Stimulated activated naive CD4-positive, alpha-beta T cell (primary cell): Measurements from ENCODE around the gene KCNJ14.
A peak's percentile ranks its signal among the peaks of the same experiment; 100 is the strongest.
"Not testable (repeated sequence)": the region's sequence is repeated elsewhere in the genome, so short reads cannot be mapped to it uniquely, and the experiment has no call there.

Experiments
- DNase-seq, 6 experiments: peaks; one replicate each; lab custom pipeline; 2025; lab: John Stamatoyannopoulos, UW

Gene KCNJ14

DNA sequence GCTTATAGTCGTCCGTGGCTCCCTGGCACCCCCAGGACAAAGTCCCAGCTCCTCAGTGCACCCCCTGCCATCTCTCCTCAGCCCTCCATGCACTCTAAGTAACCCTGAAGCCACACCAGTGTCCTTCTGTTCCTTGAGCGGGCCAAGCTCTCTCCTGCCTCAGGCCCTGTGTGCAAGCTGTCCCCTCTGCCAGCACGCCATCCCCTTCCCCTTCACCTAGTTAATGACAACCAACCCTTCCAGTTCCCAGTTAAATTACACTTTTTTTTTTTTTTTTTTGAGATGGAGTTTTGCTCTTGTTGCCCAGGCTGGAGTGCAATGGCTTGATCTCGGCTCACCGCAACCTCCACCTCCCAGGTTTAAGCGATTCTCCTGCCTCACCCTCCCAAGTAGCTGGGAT, 33.1 kb downstream of the KCNJ14 start:
- not testable (repeated sequence) for DNase-seq

DNA sequence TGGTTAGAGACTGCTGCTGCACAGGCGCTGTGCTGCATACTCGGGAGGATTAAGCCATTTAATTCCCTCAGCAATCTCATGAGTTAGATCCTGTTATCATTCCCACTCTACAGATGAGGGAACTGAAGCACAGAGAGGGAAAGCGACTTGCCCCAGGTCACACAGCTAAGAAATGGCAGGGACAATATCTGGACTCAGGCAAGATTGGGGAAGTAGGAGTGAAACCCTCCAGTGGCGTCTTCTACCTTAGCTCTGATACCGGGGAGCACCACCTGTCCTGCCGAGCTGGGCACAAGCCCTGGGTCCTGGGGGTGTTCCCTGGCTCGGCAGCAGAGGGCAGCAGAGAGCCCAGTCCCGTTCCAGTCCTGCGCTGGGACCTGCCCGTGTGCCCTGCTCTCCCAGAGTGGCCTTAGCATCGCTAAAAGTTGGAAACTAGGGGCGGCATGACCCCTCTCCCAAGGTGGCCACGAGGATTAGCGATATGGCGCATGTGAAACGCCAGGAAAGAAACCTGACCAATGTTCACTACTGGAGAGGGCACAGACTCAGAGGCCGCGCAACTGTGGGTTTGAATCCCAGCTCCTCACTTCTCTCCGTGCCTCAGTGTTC, 34.3 kb downstream of the KCNJ14 start:
- peak; percentile 31 to 84 (median 71) for DNase-seq

DNA sequence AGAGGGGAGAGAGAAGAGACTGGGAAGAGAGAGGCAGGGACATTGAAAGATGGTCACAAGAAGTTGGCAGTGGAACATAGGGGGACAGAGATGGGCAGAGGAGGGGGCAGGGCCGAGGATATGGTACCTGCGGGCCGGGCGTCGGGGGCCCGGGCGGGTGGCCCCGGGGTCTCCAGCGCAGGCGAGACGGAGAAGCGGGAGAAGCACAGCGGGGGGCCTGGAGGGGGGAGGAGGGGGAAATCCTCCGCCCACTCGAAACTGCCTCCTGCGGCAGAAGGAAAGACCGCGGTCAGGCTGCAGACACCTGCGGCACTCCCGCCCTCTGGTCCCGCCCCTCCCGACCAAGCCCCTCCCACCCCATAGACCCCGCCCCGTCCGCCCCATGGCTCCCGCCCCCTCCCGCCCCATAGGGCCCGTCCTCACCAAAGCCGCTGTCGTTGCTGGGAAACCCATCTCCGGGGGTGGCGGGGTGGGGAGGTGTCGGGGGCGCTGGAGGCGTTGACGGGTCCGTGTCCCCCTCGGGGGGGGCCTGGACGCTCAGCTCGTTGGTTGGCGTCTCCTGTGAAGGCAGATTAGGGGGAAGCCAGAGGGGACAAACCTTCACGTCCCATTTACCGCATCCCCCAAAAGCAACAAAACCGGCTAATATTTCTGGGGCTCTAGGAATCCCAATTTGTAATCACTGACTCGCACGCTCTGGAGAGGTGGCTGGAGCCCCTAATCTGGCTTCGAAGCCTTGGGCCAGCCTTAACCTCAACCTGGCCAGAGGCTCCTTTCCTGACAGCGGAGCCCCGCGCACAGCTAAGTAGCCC, 35.8 kb downstream of the KCNJ14 start:
- DNase-seq, result peak; percentile 27 to 75 (median 62)

DNA sequence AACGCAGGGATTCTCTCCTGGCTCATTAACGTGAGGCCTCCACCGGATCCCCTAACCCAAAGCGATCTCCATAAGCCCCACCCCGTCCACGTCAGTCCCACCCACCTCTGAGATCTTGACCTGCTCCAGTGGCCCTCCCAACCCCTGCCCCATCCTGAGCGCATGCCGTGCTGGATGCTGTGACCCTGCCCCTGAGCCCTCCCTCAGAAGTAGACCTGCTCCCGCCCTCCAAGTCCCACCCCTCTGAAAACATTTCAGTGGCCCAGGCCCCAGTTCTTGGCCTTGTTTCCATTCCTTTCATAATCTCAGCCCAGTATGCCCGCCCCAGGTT, 36.4 kb downstream of the KCNJ14 start:
- no peak for DNase-seq

DNA sequence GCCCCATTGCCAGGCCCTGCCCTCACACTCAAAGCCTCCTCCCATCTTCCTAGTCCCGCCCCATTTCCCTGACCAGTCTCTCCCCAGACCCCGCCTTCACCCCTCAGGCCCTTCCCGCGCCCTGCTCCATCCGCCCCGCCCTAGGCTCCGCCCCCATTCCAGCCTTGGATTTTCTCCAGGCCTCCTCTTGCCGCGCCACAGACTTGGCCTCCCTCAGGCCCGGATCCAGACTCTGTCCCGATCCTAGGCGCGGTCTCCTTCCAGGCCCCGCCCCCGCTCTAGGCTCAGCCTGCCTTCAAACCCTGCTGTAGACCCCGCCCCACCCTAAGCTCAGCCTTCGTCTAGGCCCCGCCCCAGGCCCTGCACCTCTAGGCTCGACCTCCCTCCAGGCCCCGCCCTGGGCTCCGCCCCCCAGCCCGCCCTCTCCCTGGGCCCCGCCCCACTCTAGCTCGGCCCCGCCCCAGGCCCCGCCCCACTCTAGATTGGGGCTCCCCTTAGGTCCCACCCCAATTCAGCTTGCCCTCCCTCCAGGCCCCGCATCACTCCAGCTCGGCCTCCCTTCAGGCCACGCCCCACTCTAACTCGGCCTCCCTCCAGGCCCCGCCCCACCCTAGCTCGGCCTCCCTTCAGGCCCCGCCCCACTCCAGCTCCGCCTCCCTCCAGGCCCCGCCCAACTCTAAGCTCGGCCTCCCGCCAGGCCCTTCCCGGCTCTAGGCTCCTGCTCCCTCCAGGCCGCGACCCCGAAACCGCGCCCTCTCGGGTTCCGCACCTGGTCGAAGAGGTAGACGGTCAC, 37.7 kb downstream of the KCNJ14 start:
- DNase-seq, result peak; percentile 65 to 95 (median 88)

DNA sequence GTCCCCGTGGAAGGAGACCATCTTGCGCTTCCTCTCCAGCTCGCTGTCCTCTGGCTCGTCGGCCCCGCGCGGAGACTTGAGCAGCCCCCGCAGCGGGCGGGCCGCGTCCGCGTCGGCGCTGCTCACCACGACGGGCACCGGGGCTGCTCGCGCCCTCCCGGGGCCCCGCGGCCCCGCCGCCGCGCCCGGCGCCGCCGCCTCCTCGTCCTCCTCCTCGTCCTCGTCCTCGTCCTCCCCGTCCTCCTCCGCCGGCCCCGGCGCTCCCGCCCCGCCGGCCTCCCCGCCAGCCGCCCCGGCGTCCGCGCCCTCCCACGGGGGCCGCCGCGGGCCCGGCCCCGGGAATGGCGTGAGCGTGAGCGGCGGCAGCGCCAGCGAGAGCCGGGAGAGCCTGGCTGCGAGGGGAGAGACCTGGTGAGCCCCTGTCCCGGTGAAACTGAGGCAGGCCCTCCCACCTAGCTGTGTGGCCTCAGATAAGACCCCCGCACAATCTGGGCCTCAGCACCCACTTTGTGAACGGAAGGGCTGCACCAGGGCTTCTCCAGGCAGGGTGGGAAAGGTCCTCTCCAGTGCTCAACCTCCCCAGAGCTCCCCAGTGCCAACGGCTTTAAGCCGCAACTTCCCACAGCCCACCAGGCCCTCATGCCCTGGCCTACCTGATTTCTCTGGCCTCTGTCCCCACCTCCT, 38.5 kb downstream of the KCNJ14 start:
- DNase-seq, result no peak

DNA sequence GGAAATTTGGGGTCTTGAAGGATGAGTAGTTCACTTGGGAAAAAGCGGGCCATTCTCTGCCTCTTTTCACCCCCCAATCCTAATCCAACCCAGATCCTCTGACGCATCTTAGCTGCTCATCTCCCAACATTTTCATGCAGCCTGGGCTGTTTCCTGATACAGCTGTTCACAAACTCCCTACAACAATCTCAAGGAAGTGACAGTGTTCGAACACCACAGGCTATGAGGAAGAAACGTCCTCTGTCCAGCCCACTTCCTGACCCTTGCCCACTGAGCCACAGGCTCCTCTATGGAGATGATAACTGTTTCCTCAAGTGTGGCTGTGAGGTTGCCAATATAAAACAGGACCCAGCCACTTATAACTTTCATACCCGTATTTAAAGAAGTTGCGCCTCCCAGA, 40.0 kb downstream of the KCNJ14 start:
- DNase-seq, result no peak

DNA sequence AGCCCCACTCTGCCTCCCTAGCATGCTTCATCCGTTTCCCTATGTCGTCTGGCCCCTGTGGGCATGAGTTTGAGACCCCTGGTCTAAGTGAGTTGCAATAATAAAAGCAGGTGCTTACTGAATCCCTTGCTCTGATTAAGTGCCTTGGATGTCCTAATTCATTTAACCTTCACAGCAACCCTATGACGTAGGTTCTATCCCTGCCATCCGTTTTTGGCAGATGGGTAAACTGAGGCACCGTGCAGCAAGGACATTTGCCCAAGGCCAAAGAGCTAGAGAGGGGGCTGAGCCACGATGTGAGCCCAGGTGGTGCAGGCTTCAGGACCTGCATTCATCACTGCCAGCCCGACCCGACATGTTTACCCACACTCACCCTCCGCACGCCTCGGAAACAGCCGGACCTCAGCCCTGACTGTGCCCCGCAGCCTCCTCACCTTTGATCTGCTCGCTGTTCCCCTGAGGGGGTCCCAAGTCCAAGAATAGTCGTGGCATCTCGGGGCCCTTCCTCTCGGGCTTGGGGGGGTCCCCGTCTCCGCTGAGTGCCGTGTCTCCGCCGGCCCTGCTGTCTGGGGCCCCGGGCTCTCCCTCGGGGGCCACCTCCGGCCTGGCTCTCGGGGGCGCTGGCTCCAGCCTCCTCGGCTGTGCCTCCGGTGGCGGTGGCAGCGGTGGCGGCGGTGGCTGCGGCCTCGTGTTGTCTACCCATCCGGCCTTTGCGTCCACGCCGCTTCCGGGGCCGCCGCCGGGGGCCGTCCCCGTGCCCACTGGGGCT, 41.8 kb downstream of the KCNJ14 start:
- no peak for DNase-seq

DNA sequence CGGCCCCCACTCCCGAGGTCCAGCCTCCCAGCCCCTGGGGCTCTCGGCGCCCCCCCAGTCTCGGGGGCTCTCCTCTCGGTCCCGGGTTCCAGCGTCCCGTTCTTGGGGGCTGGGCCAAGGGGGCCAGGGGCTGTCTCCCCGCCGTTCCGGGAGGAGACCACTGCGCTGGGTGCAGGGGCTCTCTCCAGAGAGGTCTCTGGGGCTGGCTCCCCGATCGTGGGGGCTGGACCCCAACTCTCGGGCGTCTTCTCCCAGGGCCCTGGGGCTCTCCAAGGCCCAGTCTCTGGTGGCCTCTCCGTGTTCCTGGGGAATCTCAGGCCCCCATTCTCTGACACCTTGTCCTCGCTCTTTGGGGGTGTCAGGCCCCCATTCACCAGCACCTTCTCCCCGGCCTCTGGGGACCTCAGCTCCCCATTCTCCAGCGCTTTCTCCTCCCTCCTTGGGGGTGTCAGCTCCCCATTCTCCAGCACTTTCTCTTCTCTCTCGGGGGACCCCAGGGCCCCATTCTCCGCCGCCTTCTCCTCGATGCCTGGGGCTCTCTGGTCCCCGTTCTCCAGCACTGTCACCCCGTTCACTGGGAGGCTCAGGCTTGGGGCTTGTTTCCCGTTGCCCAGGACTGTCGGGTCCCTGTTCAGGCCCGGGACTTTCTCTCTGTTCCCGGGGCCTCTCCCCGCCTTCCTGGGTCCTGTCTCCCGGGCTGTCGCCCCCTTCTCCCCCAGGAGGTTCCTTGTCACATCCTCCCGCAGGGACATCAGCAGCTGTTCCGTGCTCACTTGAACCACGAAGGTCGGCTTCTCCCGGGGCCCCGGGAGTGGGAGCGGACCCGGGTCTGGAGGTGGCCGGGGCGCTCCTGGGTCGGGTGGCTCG, 42.6 kb downstream of the KCNJ14 start:
- DNase-seq, result peak in 1 of 6 experiments; percentile 22

DNA sequence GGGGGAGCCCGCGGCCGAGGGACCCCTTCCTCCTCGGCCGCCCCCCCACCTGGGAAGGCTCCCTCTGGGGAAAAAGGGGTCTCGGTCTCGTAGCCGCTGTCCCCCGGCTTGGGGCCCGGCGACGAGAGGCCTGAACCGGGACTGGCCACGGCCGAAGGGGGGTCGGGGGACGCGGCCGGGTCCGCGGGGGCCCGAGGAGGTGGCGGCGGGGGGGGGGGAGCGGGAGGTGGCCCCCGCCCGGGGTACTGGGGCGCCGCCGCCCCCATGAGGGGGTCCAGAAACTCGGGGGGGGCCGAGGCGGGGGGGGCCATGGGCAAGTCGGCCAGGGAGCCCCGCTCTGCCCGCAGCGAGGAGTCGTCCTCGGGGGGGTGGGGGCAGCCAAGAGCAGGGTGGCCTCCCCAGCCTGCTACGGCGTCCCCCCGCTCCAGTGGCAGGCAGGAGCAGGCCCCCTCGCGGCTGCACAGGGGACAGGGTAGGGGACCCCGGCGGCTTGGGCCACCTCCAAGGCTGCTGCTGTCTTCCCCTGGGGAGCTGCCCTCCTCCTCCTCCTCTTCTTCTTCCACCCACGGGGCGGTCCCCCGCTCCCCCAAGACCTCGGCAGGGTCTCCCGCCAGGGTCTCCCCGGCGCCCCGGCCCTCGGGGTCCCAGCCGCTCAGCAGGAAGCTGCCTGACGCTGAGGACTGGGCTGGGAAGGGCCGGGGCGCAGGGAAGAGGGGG, 43.4 kb downstream of the KCNJ14 start:
- no peak for DNase-seq

DNA sequence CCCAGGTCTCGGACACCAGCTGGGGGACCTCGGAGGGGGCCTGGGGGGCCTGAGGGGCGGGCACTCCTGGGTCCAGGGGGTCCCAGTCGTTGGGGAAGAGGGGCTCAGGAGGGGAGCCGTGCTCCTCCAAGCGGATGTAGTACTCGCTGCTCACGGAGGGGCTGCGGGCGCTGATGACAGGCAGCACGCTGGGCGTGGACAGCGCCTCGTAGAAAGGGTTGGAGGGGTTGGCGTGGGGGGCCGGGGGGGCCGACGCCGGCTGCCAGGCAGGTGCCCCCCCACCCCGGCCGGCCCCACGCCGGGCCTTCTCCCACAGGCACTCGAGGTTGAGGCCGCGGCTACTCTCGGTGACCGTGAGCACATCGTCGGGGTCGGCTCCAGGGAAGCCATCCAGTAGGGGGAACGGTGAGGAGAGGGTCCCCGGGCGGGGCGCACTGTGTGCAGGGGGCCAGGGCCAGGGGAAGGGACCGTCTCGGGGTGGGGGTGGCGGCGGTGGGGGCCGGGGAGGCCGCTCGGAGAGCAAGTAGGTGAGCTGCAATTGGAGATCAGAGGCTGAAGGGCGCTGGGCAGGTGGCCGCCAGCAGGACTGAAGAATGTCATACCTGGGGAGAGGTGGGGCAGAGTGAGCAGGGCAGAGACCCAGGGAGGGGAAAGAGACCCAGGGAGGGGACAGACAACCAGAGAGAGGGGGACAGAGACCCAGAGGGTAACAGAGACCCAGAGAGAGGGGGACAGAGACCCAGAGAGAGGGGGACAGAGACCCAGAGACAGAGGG, 44.1 kb downstream of the KCNJ14 start:
- DNase-seq, result no peak

DNA sequence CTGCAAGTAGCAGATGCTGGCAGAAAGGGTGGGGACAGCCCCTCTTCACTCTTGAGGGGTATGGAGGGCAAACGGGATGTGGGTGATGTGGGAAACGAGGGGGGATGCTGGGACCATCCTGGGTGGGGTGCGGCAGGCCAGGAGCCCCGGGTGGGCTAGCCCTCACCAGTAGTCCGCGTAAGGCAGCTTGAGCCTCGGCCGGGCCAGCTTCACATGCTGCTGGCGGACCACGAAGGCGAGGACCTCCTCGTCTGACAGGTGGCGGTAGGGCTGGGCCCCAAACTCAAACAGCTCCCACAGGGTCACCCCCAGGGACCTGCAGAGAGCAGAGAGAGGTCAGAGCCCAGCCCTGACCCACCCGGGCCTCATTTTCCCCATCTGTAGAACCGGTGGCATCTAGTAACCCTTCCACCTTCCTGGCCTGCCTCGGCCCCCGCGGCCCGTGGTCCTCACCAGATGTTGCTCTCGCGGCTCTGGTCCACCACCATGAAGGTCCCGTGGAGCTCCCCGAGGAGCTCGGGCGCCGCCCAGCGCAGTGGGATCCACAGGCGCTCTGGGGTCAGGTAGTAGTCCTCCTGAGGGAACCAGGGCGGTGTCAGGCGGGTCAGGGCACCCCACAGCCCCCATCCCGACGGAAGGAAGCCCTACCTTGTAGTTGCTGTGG, 45.6 kb downstream of the KCNJ14 start:
- DNase-seq, result no peak

DNA sequence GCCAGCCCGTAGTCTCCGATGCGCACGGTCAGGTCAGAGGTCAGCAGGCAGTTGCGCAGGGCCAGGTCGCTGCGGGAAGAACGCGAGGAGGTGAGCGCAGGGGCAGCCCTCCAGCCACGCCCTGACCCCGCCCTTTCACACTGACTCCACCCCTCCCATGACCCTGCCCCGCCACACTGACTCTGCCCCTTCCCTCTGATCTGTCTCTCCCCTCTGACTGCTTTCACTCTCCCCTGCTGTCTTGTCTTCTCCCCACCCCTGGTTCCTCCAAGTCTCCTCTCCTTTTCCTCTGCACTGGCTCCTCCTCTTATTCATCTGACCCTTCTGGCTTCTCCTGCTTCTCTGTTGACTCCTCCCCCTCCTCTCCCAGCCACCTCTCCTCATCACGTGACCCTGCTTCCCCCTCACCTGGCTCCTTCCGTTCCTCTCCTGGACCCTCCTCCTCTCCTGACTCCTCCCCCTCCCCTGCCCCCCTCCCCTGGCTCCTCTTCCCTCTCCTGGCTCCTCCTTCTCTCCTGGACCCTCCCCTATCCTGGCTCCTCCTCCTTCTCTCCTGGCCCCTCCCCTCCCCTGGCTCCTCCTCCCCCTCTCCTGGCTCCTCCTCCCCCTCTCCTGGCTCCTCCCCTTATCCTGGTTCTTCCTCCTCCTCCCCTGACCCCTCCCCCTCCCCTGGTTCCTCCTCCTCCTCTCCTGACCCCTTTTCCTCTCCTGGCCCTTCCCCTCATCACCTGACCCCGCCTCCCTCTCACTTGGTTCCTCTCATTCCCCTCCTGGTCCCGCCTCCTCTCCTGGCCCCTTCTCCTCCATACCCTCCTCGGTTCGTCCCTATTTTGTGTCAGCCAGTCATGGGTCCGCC, 46.3 kb downstream of the KCNJ14 start:
- DNase-seq, result peak; percentile 73 to 90 (median 84)

DNA sequence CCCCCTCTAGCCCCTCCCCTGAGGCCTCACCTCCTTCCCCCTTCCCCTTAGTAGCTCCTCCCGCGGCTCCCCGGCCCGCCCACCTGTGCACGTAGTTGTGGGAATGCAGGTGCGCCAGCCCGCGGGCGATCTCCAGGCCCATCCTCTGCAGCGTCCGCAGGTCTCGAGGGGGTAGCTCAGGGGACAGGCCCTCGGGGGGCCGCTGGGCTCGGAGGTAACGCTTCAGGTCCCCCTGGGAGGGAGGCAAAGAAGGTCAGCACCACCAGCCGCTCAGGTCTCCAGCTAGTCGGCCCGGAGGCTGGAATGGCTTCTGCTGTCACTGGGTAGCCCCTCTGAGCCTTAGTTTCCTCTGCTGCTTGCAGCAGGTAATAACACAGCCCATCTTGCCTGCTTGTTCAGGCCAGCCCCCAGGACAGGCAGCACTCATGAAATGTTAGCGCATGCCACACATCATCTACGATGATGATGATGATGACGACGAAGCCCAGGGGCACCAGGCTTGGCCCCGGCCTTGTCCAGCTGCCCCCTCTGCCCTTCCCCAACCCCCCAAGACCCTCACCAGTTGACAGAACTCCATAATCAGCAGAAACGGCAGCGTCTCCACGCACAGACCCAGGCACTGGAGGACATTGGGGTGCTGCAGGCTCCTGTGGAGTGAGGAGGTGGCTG, 47.1 kb downstream of the KCNJ14 start:
- no peak for DNase-seq

DNA sequence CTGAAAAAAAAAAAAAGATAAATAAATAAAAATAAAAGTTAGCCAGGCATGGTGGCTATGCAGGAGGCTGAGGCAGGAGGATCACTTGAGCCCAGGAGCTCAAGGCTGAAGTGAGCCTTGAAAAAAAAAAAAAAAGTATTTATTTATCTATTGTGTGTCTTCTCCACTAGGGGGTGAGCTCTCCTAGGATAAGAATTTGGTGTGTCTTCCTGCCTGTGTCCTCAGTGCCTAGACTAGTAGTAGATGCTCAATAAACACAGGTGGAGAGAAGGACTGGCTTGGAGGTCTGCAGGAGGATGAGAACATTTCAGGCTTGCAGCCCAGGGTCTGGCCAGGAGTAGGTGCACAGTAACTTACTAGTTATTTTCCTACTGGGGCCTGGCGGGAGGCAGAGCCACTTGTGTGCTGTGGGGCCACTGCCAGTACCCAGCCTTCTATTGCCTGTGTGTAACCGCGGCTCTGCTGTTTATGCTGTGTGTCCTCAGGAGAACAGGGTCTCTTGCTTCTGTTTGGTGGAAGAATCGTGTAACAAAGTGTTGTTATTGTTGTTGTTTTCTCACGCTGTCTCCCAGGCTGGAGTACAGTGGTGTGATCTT, 50.9 kb downstream of the KCNJ14 start:
- DNase-seq, result peak in 4 of 6 experiments; percentile 29 to 72 (median 54)

DNA sequence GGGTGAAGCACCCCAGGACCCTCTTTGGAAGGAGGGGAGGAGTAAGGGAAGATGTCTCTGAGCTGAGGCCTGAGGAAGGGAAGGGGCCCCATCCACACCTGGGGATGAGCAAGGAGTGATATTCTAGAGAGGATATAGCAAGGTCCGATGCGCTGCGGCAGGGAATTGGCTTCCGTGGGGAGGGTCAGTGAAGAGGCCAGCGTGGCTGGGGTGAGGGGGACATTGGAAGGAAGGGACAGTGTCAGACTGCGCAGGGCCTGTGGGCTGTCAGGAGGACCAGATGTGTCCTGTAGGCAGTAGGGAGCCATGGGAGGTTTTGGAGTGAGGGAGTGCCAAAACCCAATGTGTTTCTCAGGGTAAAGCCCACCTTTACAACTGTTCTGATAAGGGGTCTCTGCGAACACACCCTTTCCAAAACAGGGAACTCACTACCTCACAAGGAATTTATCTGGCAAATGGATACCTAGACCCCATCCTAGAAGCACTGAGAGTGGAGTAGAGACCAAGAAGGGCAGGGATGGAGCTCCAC, 52.6 kb downstream of the KCNJ14 start:
- DNase-seq, result no peak
